HG03457 (cell line): ENCODE results near the gene TTLL5.

Source experiments
- ATAC-seq: cut with Tn5 transposase; IDR thresholded peaks from one replicate; pipeline ENCODE4 v1.9.1; 2021; ENCODE audit warnings: moderate number of reproducible peaks; ENCODE audit not compliant: unreplicated experiment

The TTLL5 gene

GRCh38 chr14:75857199-75857598 is 196.2 kb downstream of the TTLL5 start:
- ATAC-seq, result no peak

GRCh38 chr14:75858362-75858761 is 197.3 kb downstream of the TTLL5 start:
- ATAC-seq, result no peak

- no peak for ATAC-seq
These were observed 198.7 kb downstream of the TTLL5 start for GRCh38 chr14:75859746-75860145.

GRCh38 chr14:75860561-75861160 is 199.6 kb downstream of the TTLL5 start:
- no peak for ATAC-seq

- no peak for ATAC-seq
These were observed 200.1 kb downstream of the TTLL5 start for GRCh38 chr14:75861161-75861621.

- ATAC-seq, result no peak
These were observed 202.2 kb downstream of the TTLL5 start for GRCh38 chr14:75863221-75863620.

- no peak for ATAC-seq
These were observed 203.3 kb downstream of the TTLL5 start for GRCh38 chr14:75864352-75864751.

GRCh38 chr14:75865531-75865930 is 204.5 kb downstream of the TTLL5 start:
- no peak for ATAC-seq

GRCh38 chr14:75866970-75867369 is 205.9 kb downstream of the TTLL5 start:
- no peak for ATAC-seq

- no peak for ATAC-seq
These were observed 210.3 kb downstream of the TTLL5 start for GRCh38 chr14:75871181-75871880.

GRCh38 chr14:75875958-75876357 is 214.9 kb downstream of the TTLL5 start:
- ATAC-seq, result peak; percentile 96

GRCh38 chr14:75876530-75876929 is 215.5 kb downstream of the TTLL5 start:
- no peak for ATAC-seq

- ATAC-seq, result no peak
These were observed 216.2 kb downstream of the TTLL5 start for GRCh38 chr14:75877292-75877691.

GRCh38 chr14:75877884-75878283 is 216.8 kb downstream of the TTLL5 start:
- no peak for ATAC-seq

GRCh38 chr14:75879031-75879430 is 218.0 kb downstream of the TTLL5 start:
- ATAC-seq, result no peak

- no peak for ATAC-seq
These were observed 219.5 kb downstream of the TTLL5 start for GRCh38 chr14:75880512-75880911.

GRCh38 chr14:75881994-75882393 is 220.9 kb downstream of the TTLL5 start:
- ATAC-seq, result no peak

GRCh38 chr14:75884198-75884611 is 223.2 kb downstream of the TTLL5 start:
- ATAC-seq, result no peak

- no peak for ATAC-seq
These were observed 224.8 kb downstream of the TTLL5 start for GRCh38 chr14:75885829-75886228.

GRCh38 chr14:75886636-75887348 is 225.7 kb downstream of the TTLL5 start:
- no peak for ATAC-seq

- ATAC-seq, result no peak
These were observed 227.9 kb downstream of the TTLL5 start for GRCh38 chr14:75888945-75889344.

- ATAC-seq, result no peak
These were observed 235.3 kb downstream of the TTLL5 start for GRCh38 chr14:75896341-75896740.
